Body of pancreas (tissue), 4 donors: ENCODE results near the gene RIBC1. TPM values are rescaled to one million over a fixed set of nuclear protein-coding genes. Genes with fewer than 3 reads are reported as not detected.
"Not testable (repeated sequence)": the region's sequence is repeated elsewhere in the genome, so short reads cannot be mapped to it uniquely, and the experiment has no call there.

Experiments
- ATAC-seq: fragments of 150-250 bp; one replicate; pipeline ENCODE4 v1.9.1; 2016
- DNase-seq, 4 donors: peaks; one replicate each; pipeline ENCODE4 v3.0.0-alpha.2; 2019
- H3K27ac ChIP-seq, 4 donors: fragments of 200-600 bp; sonication (generic); 1 replicate in 3 of 4; 2 replicates in 1 of 4; pipeline versions ENCODE4 v1.5.1 to v1.6.1; 2016 to 2019; ENCODE audit warnings: mild to moderate bottlenecking in 1 of 4, mixed read lengths in 1 of 4, moderate library complexity in 1 of 4
- H3K27me3 ChIP-seq, 2 donors: fragments of 200-600 bp; sonication (generic); one replicate each; pipeline ENCODE4 v1.6.0; 2016; ENCODE audit warnings: mild to moderate bottlenecking in 1 of 2
- H3K36me3 ChIP-seq, 2 donors: fragments of 200-600 bp; sonication (generic); replicated peaks in 1 of 2; 2 replicates each; pipeline ENCODE4 v1.5.1; 2016; ENCODE audit warnings: low read depth in 2 of 2; ENCODE audit not compliant: insufficient read depth in 1 of 2
- H3K4me1 ChIP-seq: fragments of 200-600 bp; sonication (generic); one replicate; pipeline ENCODE4 v1.6.0; 2016
- H3K4me3 ChIP-seq, 2 donors: fragments of 200-600 bp; sonication (generic); 1 replicate in 1 of 2; 2 replicates in 1 of 2; pipeline ENCODE4 v1.5.1; 2016 to 2019
- H3K9me3 ChIP-seq, 3 donors: fragments of 200-600 bp; sonication (generic); 1 replicate in 2 of 3; 2 replicates in 1 of 3; pipeline ENCODE4 v1.5.1; 2016
- CTCF ChIP-seq, 7 experiments: fragments of 450-650 bp in 4 of 7; fragments of 200-600 bp in 3 of 7; sonication (generic) in 3 of 7; IDR thresholded peaks; one replicate each; pipeline ENCODE4 v1.5.1; 2016 to 2019; ENCODE audit warnings: antibody characterized with exemption in 7 of 7
- POLR2A ChIP-seq, 3 donors: fragments of 450-650 bp; IDR thresholded peaks; one replicate each; pipeline ENCODE4 v1.6.1; 2016; ENCODE audit warnings: antibody characterized with exemption in 3 of 3, mild to moderate bottlenecking in 2 of 3
- WGBS, 2 donors: methylation state at CpG; one replicate each; pipeline ENCODE4 v1.1.5; 2017; 5-methylcytosine and 5-hydroxymethylcytosine counted together
- intact Hi-C: fragments of 100-400 bp; cut with DNase I; formaldehyde crosslinking; loops from one replicate; pipeline ENCODE4 v1.15.1; 2023
- total RNA-seq, 2 donors: library from RNA; depleted of rRNA; stranded (reverse); fragments of >200 nt; gene quantifications; one replicate each; pipeline ENCODE4 v1.1.0, GENCODE V29; 2016

The RIBC1 gene
- total RNA-seq, 2 donors from 2014 or later: 0.52 to 0.99 TPM

GRCh38 chrX:53452812-53453211 is 30.1 kb downstream of the RIBC1 start:
- no peak overlapping the region for H3K4me3 ChIP-seq
- H3K27ac ChIP-seq: no peak overlapping the region
- H3K4me1 ChIP-seq: no peaks in the 10 kb centered on the region
- no peak for ATAC-seq
- H3K27me3 ChIP-seq: no peaks in the 10 kb centered on the region
- TF ChIP-seq POLR2A (IDR thresholded peaks at IDR 0.05) (no peak), CTCF (IDR thresholded peaks at IDR 0.05) (no peak)
- no peak for DNase-seq
- H3K9me3 ChIP-seq: no peaks in the 10 kb centered on the region
- intact Hi-C loops: no loop called here
- H3K36me3 ChIP-seq: no peaks in the 10 kb centered on the region

- TF ChIP-seq CTCF (IDR thresholded peaks at IDR 0.05) (no peak), POLR2A (IDR thresholded peaks at IDR 0.05) (no peak)
- intact Hi-C loops: no loop called here
- no peak for ATAC-seq
- Histone ChIP-seq H3K4me3 (no peak overlapping the region), H3K27me3 (no peaks in the 10 kb centered on the region), H3K9me3 (no peaks in the 10 kb centered on the region), H3K27ac (no peak overlapping the region), H3K36me3 (no peaks in the 10 kb centered on the region), H3K4me1 (no peaks in the 10 kb centered on the region)
- no peak for DNase-seq
- WGBS, 2 donors: 45 to 48% methylated on average over 3 of the region's 3 CpGs
Observed at GRCh38 chrX:53456254-53456653, 33.6 kb downstream of the RIBC1 start.

- Histone ChIP-seq H3K27ac (peak overlapping the region in 1 of 4 donors; percentile 11), H3K36me3 (no peaks in the 10 kb centered on the region), H3K4me3 (no peak overlapping the region), H3K4me1 (no peaks in the 10 kb centered on the region), H3K27me3 (no peaks in the 10 kb centered on the region), H3K9me3 (no peaks in the 10 kb centered on the region)
- WGBS, 2 donors: 24% methylated on average over 5 of the region's 5 CpGs
- TF ChIP-seq CTCF (IDR thresholded peaks at IDR 0.05) (no peak), POLR2A (IDR thresholded peaks at IDR 0.05) (no peak)
- DNase-seq: no peak
- ATAC-seq: no peak
- intact Hi-C loops: no loop called here
Observed at GRCh38 chrX:53458082-53458481, 35.4 kb downstream of the RIBC1 start.

- intact Hi-C loops, H3K27ac ChIP-seq, H3K9me3 ChIP-seq, H3K27me3 ChIP-seq, ATAC-seq, H3K36me3 ChIP-seq, H3K4me1 ChIP-seq, DNase-seq, H3K4me3 ChIP-seq: not testable (repeated sequence)
- WGBS, 2 donors: 67 to 80% methylated on average over 1 to 3 of the region's 3 CpGs
Observed at GRCh38 chrX:53468659-53469058, 46.0 kb downstream of the RIBC1 start.

GRCh38 chrX:53471346-53471745 is 48.7 kb downstream of the RIBC1 start:
- ATAC-seq: no peak
- H3K4me1 ChIP-seq: no peaks in the 10 kb centered on the region

More at GRCh38 chrX:53471346-53471745, 48.7 kb downstream of the RIBC1 start:
- TF ChIP-seq POLR2A (IDR thresholded peaks at IDR 0.05): no peak
- TF ChIP-seq CTCF (IDR thresholded peaks at IDR 0.05): no peak
- Histone ChIP-seq H3K27ac (no peak overlapping the region), H3K27me3 (no peaks in the 10 kb centered on the region), H3K36me3 (no peaks in the 10 kb centered on the region), H3K9me3 (no peaks in the 10 kb centered on the region), H3K4me3 (no peak overlapping the region)
- intact Hi-C loops: no loop called here
- DNase-seq: no peak
- 85 to 93% methylated on average over 3 of the region's 3 CpGs for WGBS, 2 donors
